SU-DHL-6 (cell line): ENCODE data around the gene YKT6.

Experiments
- EZH2phosphoT487 ChIP-seq: fragments of 200-600 bp; sonication (generic), shearing (Covaris generic); conservative IDR thresholded peaks from 2 replicates; pipeline ENCODE4 v1.6.1; 2018; ENCODE audit warnings: mild to moderate bottlenecking, antibody characterized with exemption, low read length, moderate library complexity, mixed read lengths
- TF ChIP-seq, protein P1 (sequence below): fragments of 200-600 bp; sonication (generic); IDR thresholded peaks from one replicate; pipeline ENCODE4 v1.5.1; 2017; ENCODE audit warnings: antibody characterized with exemption, mild to moderate bottlenecking, low read length, moderate library complexity; ENCODE audit not compliant: insufficient read depth, poor library complexity, severe bottlenecking

DNA sequence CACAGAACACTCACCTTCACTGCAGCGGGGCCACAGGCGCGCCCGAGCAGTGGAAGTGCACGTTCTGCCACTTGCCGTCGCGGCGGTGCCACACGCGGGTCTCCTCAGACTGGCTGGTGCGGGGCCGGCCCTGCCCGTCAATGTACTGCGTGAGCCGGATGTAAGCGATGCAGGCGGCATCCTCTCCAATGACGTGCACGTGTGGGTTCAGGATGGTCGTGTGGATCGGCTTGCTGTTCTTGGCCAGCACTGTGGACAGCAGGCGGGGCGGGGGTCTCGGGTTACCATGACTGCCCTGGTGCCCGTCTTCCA, 19.2 kb downstream of the YKT6 start:
- TF ChIP-seq, protein P1, sequence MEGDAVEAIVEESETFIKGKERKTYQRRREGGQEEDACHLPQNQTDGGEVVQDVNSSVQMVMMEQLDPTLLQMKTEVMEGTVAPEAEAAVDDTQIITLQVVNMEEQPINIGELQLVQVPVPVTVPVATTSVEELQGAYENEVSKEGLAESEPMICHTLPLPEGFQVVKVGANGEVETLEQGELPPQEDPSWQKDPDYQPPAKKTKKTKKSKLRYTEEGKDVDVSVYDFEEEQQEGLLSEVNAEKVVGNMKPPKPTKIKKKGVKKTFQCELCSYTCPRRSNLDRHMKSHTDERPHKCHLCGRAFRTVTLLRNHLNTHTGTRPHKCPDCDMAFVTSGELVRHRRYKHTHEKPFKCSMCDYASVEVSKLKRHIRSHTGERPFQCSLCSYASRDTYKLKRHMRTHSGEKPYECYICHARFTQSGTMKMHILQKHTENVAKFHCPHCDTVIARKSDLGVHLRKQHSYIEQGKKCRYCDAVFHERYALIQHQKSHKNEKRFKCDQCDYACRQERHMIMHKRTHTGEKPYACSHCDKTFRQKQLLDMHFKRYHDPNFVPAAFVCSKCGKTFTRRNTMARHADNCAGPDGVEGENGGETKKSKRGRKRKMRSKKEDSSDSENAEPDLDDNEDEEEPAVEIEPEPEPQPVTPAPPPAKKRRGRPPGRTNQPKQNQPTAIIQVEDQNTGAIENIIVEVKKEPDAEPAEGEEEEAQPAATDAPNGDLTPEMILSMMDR, result no peak
- no peak for TF ChIP-seq EZH2phosphoT487
